H1 (cell line): ENCODE measurements around the gene ALDH1B1. TPM values are rescaled to one million over a fixed set of nuclear protein-coding genes. Genes with fewer than 3 reads are reported as not detected.

ENCODE experiments used
- CTCF ChIA-PET: fragments of 300-600 bp; sonication (Branson Sonifier 250); formaldehyde crosslinking; loops from one replicate; lab custom pipeline; 2021; ENCODE audit not compliant: partially characterized antibody; lab: Charles Lee
- POLR2A ChIA-PET: fragments of 300-600 bp; sonication (Branson Sonifier 250); formaldehyde crosslinking; loops from one replicate; lab custom pipeline; 2021; ENCODE audit warnings: inconsistent platforms; ENCODE audit not compliant: partially characterized antibody; lab: Charles Lee
- DNase-seq, 2 experiments: peaks; one replicate each; pipeline versions ENCODE4 v3.0.0 to v3.0.0-alpha.2; 2010 to 2022; ENCODE audit warnings: low spot score in 2 of 2, low read depth in 1 of 2, mixed read lengths in 1 of 2
- FAIRE-seq: peaks from 2 replicates; lab custom pipeline; 2011; peaks lifted over from hg19 to GRCh38; lab: Jason Lieb, UNC
- H2AFZ ChIP-seq: 2 replicates; pipeline ENCODE4 v1.8.1; 2012; ENCODE audit warnings: low read length, inconsistent platforms
- H2AK5ac ChIP-seq: 2 replicates; pipeline ENCODE4 v1.6.1; 2013; ENCODE audit warnings: low read depth, low read length
- H2BK120ac ChIP-seq: replicated peaks from 2 replicates; pipeline ENCODE3; 2013; ENCODE audit warnings: low read depth, low read length, inconsistent platforms
- H2BK12ac ChIP-seq: 2 replicates; pipeline ENCODE4 v1.6.1; 2013; ENCODE audit warnings: low read depth, low read length
- H2BK15ac ChIP-seq: 2 replicates; pipeline ENCODE4 v1.6.1; 2013; ENCODE audit warnings: low read length
- H2BK20ac ChIP-seq: 2 replicates; pipeline ENCODE4 v1.6.1; 2013; ENCODE audit warnings: low read length
- H2BK5ac ChIP-seq: 2 replicates; pipeline ENCODE4 v1.6.1; 2013; ENCODE audit warnings: low read depth, low read length
- H3K14ac ChIP-seq: 2 replicates; pipeline ENCODE4 v1.6.1; 2013; ENCODE audit warnings: inconsistent platforms; ENCODE audit not compliant: insufficient read length
- H3K18ac ChIP-seq: 2 replicates; pipeline ENCODE4 v1.6.1; 2013; ENCODE audit warnings: low read length; ENCODE audit errors: extremely low read depth
- H3K23ac ChIP-seq: 2 replicates; pipeline ENCODE4 v1.6.1; 2013; ENCODE audit warnings: inconsistent platforms; ENCODE audit not compliant: insufficient read length
- H3K23me2 ChIP-seq: 2 replicates; pipeline ENCODE4 v1.6.1; 2013; ENCODE audit warnings: low read depth, low read length
- H3K27ac ChIP-seq: 2 replicates; pipeline ENCODE4 v1.6.1; 2011; ENCODE audit warnings: low read depth, low read length, inconsistent platforms
- H3K27me3 ChIP-seq, 4 experiments: replicated peaks in 1 of 4; 1 replicate in 1 of 4; 2 replicates in 3 of 4; pipeline versions ENCODE4 v1.6.1 to v1.8.1; 2011 to 2013; ENCODE audit warnings: low read length in 3 of 4, mild to moderate bottlenecking in 3 of 4, inconsistent platforms in 2 of 4, mixed read lengths in 2 of 4, moderate library complexity in 1 of 4; ENCODE audit not compliant: control insufficient read depth in 3 of 4, insufficient read depth in 3 of 4; ENCODE audit errors: extremely low read depth in 1 of 4
- H3K36me3 ChIP-seq, 4 experiments: 2 replicates each; pipeline versions ENCODE4 v1.6.1 to v1.8.1; 2011 to 2013; ENCODE audit warnings: mild to moderate bottlenecking in 4 of 4, low read length in 3 of 4, moderate library complexity in 2 of 4, control low read depth in 1 of 4, inconsistent platforms in 1 of 4; ENCODE audit not compliant: insufficient read depth in 4 of 4, control insufficient read depth in 2 of 4
- H3K4ac ChIP-seq: replicated peaks from 2 replicates; pipeline ENCODE3; 2013; ENCODE audit warnings: low read length, low read depth, mixed read lengths, inconsistent platforms; ENCODE audit not compliant: insufficient read length
- H3K4me1 ChIP-seq, 4 experiments: replicated peaks in 1 of 4; 1 replicate in 1 of 4; 2 replicates in 3 of 4; pipeline versions ENCODE4 v1.6.1 to v1.8.1; 2011 to 2013; ENCODE audit warnings: low read length in 3 of 4, inconsistent platforms in 2 of 4, mixed read lengths in 1 of 4; ENCODE audit not compliant: insufficient read depth in 4 of 4, control insufficient read depth in 3 of 4
- H3K4me2 ChIP-seq, 2 experiments: 2 replicates each; pipeline versions ENCODE4 v1.6.1 to v1.8.1; 2011 to 2013; ENCODE audit warnings: low read depth in 2 of 2, low read length in 2 of 2, control low read depth in 1 of 2, inconsistent platforms in 1 of 2, mild to moderate bottlenecking in 1 of 2; ENCODE audit not compliant: insufficient read depth in 1 of 2
- H3K4me3 ChIP-seq, 4 experiments: fragments of 200-600, 300-600 bp in 1 of 4; sonication (generic), shearing (Covaris generic), sonication (Bioruptor Twin) in 1 of 4; 2 replicates each; pipeline versions ENCODE4 v1.5.1 to v1.8.1; 2011 to 2016; ENCODE audit warnings: low read length in 4 of 4, low read depth in 3 of 4, control low read depth in 2 of 4, inconsistent platforms in 2 of 4, mild to moderate bottlenecking in 2 of 4, mixed read lengths in 1 of 4, moderate library complexity in 1 of 4; ENCODE audit not compliant: insufficient read depth in 2 of 4; ENCODE audit errors: extremely low read depth in 1 of 4
- H3K56ac ChIP-seq: replicated peaks from 2 replicates; pipeline ENCODE3; 2013; ENCODE audit warnings: low read depth, mild to moderate bottlenecking, mixed read lengths, low read length, inconsistent platforms; ENCODE audit not compliant: insufficient read length
- H3K79me1 ChIP-seq: 2 replicates; pipeline ENCODE4 v1.6.1; 2013; ENCODE audit warnings: low read depth, low read length, control low read depth
- H3K79me2 ChIP-seq, 2 experiments: 2 replicates each; pipeline versions ENCODE4 v1.6.1 to v1.8.1; 2012 to 2013; ENCODE audit warnings: low read length in 2 of 2, mild to moderate bottlenecking in 2 of 2, inconsistent platforms in 1 of 2; ENCODE audit not compliant: insufficient read depth in 2 of 2, control insufficient read depth in 1 of 2
- H3K9ac ChIP-seq, 4 experiments: replicated peaks in 1 of 4; 1 replicate in 1 of 4; 2 replicates in 3 of 4; pipeline versions ENCODE4 v1.6.1 to v1.8.1; 2011 to 2013; ENCODE audit warnings: low read depth in 3 of 4, low read length in 3 of 4, control low read depth in 2 of 4, mild to moderate bottlenecking in 2 of 4, moderate library complexity in 2 of 4, inconsistent platforms in 1 of 4; ENCODE audit errors: extremely low read depth in 1 of 4
- H3K9me3 ChIP-seq, 2 experiments: 2 replicates each; pipeline versions ENCODE4 v1.6.1 to v1.8.1; 2012 to 2013; ENCODE audit warnings: mild to moderate bottlenecking in 2 of 2, moderate library complexity in 2 of 2, control low read depth in 1 of 2, inconsistent platforms in 1 of 2, low read depth in 1 of 2, low read length in 1 of 2, mixed read lengths in 1 of 2; ENCODE audit not compliant: insufficient read depth in 2 of 2
- H4K20me1 ChIP-seq, 2 experiments: replicated peaks in 1 of 2; 2 replicates each; pipeline versions ENCODE3 to v1.8.1; 2011 to 2013; ENCODE audit warnings: inconsistent platforms in 2 of 2, low read length in 2 of 2, mild to moderate bottlenecking in 1 of 2; ENCODE audit not compliant: insufficient read depth in 2 of 2, control insufficient read depth in 1 of 2
- H4K5ac ChIP-seq: 2 replicates; pipeline ENCODE4 v1.6.1; 2013; ENCODE audit warnings: low read length, low read depth, mixed read lengths, inconsistent platforms; ENCODE audit not compliant: insufficient read length
- H4K8ac ChIP-seq: 2 replicates; pipeline ENCODE4 v1.8.0; 2013; ENCODE audit warnings: mild to moderate bottlenecking, moderate library complexity, low read length, inconsistent platforms; ENCODE audit not compliant: insufficient read depth; ENCODE audit errors: extremely low read depth
- H4K91ac ChIP-seq: replicated peaks from 2 replicates; pipeline ENCODE3; 2013; ENCODE audit warnings: low read length, mixed read lengths, inconsistent platforms; ENCODE audit not compliant: insufficient read length
- CBX5 ChIP-seq: fragments of 300-800, 300-1000 bp; sonication (generic); IDR thresholded peaks from 2 replicates; pipeline ENCODE4 v1.7.1; 2016; ENCODE audit warnings: antibody characterized with exemption, low read length, low read depth
- CTBP2 ChIP-seq: IDR thresholded peaks from 2 replicates; pipeline ENCODE4 v1.7.0; 2011; ENCODE audit warnings: borderline replicate concordance, mild to moderate bottlenecking, moderate library complexity, mixed read lengths, low read length; ENCODE audit not compliant: insufficient read depth, insufficient read length
- CTCF ChIP-seq, 3 experiments: IDR thresholded peaks; 1 replicate in 2 of 3; 2 replicates in 1 of 3; pipeline versions ENCODE4 v1.5.1 to v1.6.1; 2011; ENCODE audit warnings: low read length in 3 of 3, mild to moderate bottlenecking in 3 of 3, inconsistent platforms in 2 of 3, low read depth in 1 of 3, moderate library complexity in 1 of 3; ENCODE audit not compliant: insufficient read depth in 1 of 3; ENCODE audit errors: control extremely low read depth in 1 of 3
- HDAC6 ChIP-seq: IDR thresholded peaks from one replicate; pipeline ENCODE4 v1.7.1; 2012; ENCODE audit warnings: low read depth, mild to moderate bottlenecking, inconsistent platforms, low read length, moderate library complexity
- KDM1A ChIP-seq: fragments of 200-600, 300-600 bp; sonication (generic); IDR thresholded peaks from 2 replicates; pipeline ENCODE4 v1.7.1; 2016; ENCODE audit warnings: mild to moderate bottlenecking, low read length, borderline replicate concordance
- NRF1 ChIP-seq: IDR thresholded peaks from 2 replicates; pipeline ENCODE4 v1.6.1; 2011; ENCODE audit warnings: mild to moderate bottlenecking, low read depth, low read length, improper control_type of control experiment
- POLR2AphosphoS5 ChIP-seq: IDR thresholded peaks from 2 replicates; pipeline ENCODE4 v1.6.1; 2011; ENCODE audit warnings: low read depth, low read length
- RXRA ChIP-seq: IDR thresholded peaks from 2 replicates; pipeline ENCODE4 v1.6.1; 2011; ENCODE audit warnings: low read depth, mild to moderate bottlenecking, low read length, moderate library complexity; ENCODE audit not compliant: insufficient read depth
- SAP30 ChIP-seq: fragments of 300-600 bp; sonication (generic); IDR thresholded peaks from 2 replicates; pipeline ENCODE4 v1.7.1; 2012; ENCODE audit warnings: low read length, moderate library complexity, mild to moderate bottlenecking, inconsistent platforms; ENCODE audit not compliant: insufficient read depth, insufficient replicate concordance
- SUZ12 ChIP-seq: fragments of 200-600 bp; sonication (generic); IDR thresholded peaks from 2 replicates; pipeline ENCODE4 v1.6.1; 2012; ENCODE audit warnings: mild to moderate bottlenecking, inconsistent platforms, low read length, moderate library complexity, mixed read lengths
- WGBS, 2 experiments: shearing (Covaris generic) in 1 of 2; methylation state at CpG; one replicate each; pipeline versions ENCODE4 v1.1.6 to v1.1.7; 2013 to 2015; ENCODE audit warnings: low lambda C conversion rate in 2 of 2, mixed read lengths in 2 of 2, inconsistent platforms in 1 of 2, low coverage in 1 of 2, missing lambda C conversion rate in 1 of 2; ENCODE audit not compliant: insufficient replicate concordance in 2 of 2, insufficient coverage in 1 of 2, insufficient read length in 1 of 2; ENCODE audit errors: extremely low coverage in 1 of 2, missing lambda C conversion rate in 1 of 2; 5-methylcytosine and 5-hydroxymethylcytosine counted together
- polyA plus RNA-seq, 7 experiments: library from polyadenylated mRNA; depleted of rRNA in 3 of 7; stranded (reverse) in 5 of 7; unstranded in 2 of 7; fragments of >200 nt in 5 of 7; fragments of 200-250 nt in 2 of 7; gene quantifications; 1 replicate in 5 of 7; 2 replicates in 1 of 7; 4 replicates in 1 of 7; pipeline versions ENCODE4 v1.2.1 to v1.2.3, GENCODE V29; 2011 to 2013; ENCODE audit warnings: missing spikeins in 2 of 7, mixed read lengths in 2 of 7
- total RNA-seq: library from RNA; stranded (reverse); fragmentation: NEBNext Ultra II Directional; extraction: Animal tissue kit (Norgen Biotek cat#: 25700); gene quantifications from 2 replicates; pipeline ENCODE4 v1.2.1, GENCODE V29; 2021

The ALDH1B1 gene
- total and polyA plus RNA-seq, 2 of the 8 experiments (the other 6 are each of a cell fraction or from before 2014, with no cell fraction given), result 41.6 to 78.7 TPM

GRCh38 chr9:38390851-38391250 is 1.7 kb upstream of the ALDH1B1 start:
- H3K18ac ChIP-seq, result no peak overlapping the region; the same call in 1 of the 2 replicates
- peaks cover 0 to 12% (median 3%) of the 10 kb centered on the region in 4 experiments; a peak in 6 of 8 replicates for H3K36me3 ChIP-seq
- peaks cover 0 to 6% (median 4%) of the 10 kb centered on the region in 4 experiments; a peak in 3 of 7 replicates for H3K4me1 ChIP-seq
- no peak overlapping the region for H2BK5ac ChIP-seq
- peaks cover 9% of the 10 kb centered on the region; the same call in 1 of the 2 replicates for H3K23me2 ChIP-seq
- no peak overlapping the region for H3K56ac ChIP-seq
- FAIRE-seq (no peak), DNase-seq (no peak)
- no peak overlapping the region for H3K4me3 ChIP-seq
- H3K4ac ChIP-seq, result no peak overlapping the region
- H4K20me1 ChIP-seq, result no peaks in the 10 kb centered on the region
- H3K79me1 ChIP-seq, result peaks cover 13% of the 10 kb centered on the region
- H3K27me3 ChIP-seq, result peaks cover 0 to 7% (median 0%) of the 10 kb centered on the region in 4 experiments; a peak in 3 of 7 replicates
- no peak overlapping the region for H3K9ac ChIP-seq
- no peak overlapping the region for H3K14ac ChIP-seq
- H4K91ac ChIP-seq, result no peak overlapping the region
- H3K79me2 ChIP-seq, result peaks cover 0 to 28% of the 10 kb centered on the region in 2 experiments; a peak in 2 of 4 replicates
- H3K9me3 ChIP-seq, result no peaks in the 10 kb centered on the region
- no peak overlapping the region for H2BK120ac ChIP-seq
- peak overlapping the region; percentile 63; the same call in 1 of the 2 replicates for H2AFZ ChIP-seq
- H3K27ac ChIP-seq, result no peak overlapping the region
- H4K8ac ChIP-seq, result no peak overlapping the region
- 68% methylated on average over 5 of the region's 5 CpGs; no CpG with 5 or more reads in 1 of the 2 experiments for WGBS, 2 experiments
- POLR2A ChIA-PET, result interaction anchor here (1.3 kb wide), 1 partner anchor 8 kb away, joined by 3 read pairs; no protein-coding TSS in a partner anchor
- H2AK5ac ChIP-seq, result peak overlapping the region; percentile 82; the same call in 1 of the 2 replicates
- 0 out of 2 replicates have a peak overlapping the region, but pooled peaks have one; percentile 50 for H2BK15ac ChIP-seq
- H3K4me2 ChIP-seq, result no peak overlapping the region
- CTCF ChIA-PET, result interaction anchor here (1.0 to 1.9 kb wide), 4 partner anchors 10 to 42 kb away, joined by 3 to 8 read pairs (median 4); no protein-coding TSS in a partner anchor
- no peak overlapping the region for H3K23ac ChIP-seq
- peak overlapping the region; percentile 23; the same call in 1 of the 2 replicates for H2BK20ac ChIP-seq
- peak overlapping the region; percentile 22; the same call in 1 of the 2 replicates for H2BK12ac ChIP-seq
- no peak overlapping the region for H4K5ac ChIP-seq
- no peak for TF ChIP-seq HDAC6
- no peak for TF ChIP-seq POLR2AphosphoS5
- TF ChIP-seq SUZ12, result no peak
- no peak for TF ChIP-seq NRF1
- TF ChIP-seq RXRA, result no peak
- no peak for TF ChIP-seq CTCF (IDR thresholded peaks at IDR 0.05; ENCODE audit: control extremely low read depth in 1 of 3, insufficient read depth in 1 of 3, low read depth in 1 of 3, low read length in 3 of 3)
- TF ChIP-seq CBX5, result no peak
- TF ChIP-seq CTBP2, result no peak
- TF ChIP-seq KDM1A, result no peak
- no peak for TF ChIP-seq SAP30
